HG03066 (cell line): ENCODE results near the gene SELENOK.

Source experiments
- ATAC-seq: cut with Tn5 transposase; IDR thresholded peaks from one replicate; pipeline ENCODE4 v1.9.1; 2021; ENCODE audit warnings: low read depth; ENCODE audit not compliant: unreplicated experiment

Gene SELENOK

DNA sequence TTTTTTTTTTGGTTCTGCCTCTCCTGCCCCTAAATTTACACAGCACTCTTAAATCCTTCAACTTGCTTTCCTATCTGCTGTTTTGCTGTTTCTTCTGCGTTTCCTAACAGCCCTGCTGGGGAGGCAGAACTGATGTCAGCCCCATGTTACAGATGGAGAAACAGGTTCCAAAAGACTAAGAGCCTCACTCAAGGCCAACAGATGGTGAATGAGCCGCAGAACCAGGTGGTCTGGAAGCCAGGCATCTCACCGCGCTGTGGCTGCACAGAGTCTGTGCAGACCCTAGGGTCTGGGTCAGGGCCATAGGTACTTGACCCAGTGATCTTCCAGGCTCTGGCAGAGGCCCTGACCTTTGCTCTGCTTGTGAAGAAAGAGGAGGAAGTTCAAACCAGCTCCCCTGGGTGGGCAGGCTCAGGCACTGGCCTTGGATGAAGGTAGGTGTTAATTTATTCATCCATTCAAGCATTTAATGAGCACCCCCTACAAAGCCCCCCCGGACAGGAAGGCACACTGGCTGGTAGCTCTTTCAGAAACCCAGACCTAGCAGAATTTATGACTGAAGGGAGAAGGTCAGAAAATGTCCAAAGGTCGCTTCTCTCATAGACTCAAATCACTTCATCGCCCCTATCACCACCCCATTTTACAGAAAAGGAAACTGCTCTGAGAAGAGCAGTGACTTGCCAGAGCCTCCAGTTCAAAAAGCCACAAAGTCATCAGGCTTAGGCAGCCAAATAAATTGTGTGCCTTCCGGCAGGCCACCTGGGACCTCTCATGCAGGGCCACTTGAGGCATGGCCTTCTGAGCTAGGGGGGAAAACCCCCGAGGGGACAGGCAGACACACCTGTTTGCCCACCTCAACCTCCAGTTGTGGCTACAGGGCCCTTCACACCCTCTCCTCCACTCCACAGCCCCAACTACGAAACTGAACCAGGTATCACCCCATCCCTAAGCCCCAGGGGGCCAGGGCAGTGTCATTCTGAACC lies 48.2 kb downstream of the SELENOK start:
- ATAC-seq, result peak; percentile 35

DNA sequence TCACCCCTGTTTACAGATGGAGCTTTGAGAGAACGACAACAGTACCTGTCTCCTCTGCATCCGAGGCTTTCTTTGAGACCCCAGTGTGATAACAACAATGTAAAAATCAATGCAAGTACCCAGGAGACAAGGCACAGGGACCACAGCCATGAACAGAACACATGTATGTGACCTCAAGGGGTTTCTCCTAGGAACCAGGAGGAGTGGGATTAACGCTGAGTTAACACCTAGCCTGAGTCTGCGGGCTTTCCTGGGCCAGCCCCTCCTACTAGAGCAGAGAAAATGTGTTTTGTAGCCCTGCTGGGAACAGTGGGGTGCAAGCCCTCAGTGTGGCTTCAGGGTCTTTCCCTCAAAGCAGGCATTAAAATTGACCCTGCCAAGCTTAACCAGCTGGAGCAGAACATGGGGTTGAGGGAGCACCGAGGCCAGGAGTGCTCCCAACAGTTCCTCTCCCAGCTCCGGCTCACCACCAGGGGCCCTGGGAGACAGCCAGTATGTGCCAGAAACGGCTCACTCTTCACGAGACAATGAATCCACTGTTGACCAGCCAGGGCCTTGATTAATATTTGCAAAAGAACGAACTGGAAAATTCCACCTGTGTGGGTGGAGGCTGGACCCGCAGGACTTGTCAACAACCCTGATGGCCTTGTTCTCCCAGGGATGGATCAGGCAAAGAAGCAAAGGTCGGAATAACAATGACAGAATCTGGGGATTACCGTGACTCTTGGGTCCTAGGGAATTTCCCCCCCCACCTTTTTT lies 49.0 kb downstream of the SELENOK start:
- no peak for ATAC-seq

DNA sequence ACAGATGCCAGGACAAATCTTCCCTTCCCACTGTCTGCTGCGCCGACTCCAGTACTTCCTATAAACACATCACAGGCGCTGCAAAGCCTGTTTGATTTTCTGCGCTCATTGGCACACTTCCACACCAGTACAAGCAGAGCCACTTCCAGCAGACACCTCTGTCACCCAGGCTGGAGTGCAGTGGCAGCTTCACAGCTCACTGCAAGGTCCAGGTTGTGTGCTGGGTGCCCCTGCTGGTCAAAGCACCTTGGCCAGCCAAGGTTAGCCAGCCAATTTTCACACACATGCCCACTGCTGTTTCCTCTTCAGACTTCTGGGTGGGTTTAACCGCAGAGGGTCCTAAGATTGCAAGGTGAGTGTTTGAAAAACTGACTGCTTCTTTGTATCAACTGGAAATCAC lies 50.4 kb downstream of the SELENOK start:
- no peak for ATAC-seq

DNA sequence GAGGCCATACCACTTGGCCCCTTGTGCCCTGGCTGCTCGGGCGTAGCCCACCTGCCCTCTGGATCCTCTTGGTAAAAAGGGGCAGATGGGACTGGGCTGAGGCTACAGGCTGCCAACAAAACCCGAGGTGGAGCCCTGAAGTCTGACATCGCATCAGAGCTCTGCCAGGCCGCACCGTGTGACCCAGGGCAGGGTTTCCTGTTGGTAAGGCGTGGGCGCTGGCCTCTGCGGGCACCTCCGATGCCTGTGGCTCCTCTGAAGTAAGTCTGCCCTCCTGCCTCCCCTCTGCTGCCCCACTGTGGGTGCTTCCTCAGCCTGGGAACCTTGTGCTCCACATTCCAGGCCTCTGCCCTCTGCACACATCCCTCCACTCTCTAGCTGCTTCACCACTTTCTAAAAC lies 54.3 kb downstream of the SELENOK start:
- no peak for ATAC-seq

DNA sequence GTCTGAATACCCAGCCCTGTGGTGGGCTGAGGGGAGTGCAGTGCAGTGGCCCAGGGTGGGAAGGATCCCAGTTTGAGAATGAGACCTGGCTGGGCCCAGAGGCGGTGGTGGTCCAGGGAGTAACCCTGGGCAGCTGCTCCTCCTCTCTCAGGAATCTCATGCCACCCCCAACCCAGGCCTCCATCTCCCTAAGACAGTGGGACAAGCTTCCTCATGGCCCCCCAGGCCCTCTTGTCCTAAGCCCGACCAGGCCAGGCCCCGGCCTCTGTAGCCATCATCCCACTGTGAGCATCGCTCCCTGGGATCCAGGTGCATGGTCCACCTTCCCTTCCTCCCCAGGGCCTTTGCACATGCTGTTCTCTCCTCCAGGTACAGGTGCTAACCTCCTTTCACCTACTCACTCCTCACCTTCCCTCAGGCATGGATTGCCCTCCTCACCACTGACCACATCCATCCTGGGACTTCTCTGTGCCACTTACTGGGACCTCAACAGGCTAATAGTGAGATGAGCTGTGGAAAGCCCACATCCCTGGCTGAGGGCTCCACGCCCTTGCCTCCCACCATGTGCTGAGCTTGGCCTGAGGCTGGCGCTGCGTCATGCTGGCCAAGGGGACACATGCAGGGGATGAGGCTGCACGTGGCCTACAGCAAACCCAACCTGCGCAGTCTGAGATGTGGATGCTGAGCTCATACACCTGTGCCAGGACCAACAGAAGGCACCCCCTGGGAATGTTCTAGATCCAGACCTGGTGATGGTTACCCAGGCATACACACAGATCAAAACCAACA lies 55.4 kb downstream of the SELENOK start:
- no peak for ATAC-seq

DNA sequence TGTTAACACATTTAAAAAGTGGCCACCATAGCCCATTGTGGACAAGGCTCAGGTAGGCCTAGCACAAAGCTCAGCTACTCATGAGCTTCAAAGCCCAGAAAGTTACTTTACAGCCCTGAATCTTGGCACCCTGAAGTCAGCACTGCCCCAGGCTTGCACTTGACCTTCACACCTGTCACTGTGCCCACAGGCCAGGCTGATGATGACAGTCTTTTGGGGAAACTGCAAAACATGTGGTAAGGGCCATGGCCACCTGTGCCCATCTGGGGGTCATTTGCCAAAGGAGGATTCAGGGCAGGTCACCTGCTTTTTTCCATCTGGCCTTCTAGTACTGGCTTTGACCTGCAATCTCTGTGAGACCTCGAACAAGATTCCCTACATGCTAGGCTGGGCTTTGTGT lies 56.4 kb downstream of the SELENOK start:
- ATAC-seq, result no peak

DNA sequence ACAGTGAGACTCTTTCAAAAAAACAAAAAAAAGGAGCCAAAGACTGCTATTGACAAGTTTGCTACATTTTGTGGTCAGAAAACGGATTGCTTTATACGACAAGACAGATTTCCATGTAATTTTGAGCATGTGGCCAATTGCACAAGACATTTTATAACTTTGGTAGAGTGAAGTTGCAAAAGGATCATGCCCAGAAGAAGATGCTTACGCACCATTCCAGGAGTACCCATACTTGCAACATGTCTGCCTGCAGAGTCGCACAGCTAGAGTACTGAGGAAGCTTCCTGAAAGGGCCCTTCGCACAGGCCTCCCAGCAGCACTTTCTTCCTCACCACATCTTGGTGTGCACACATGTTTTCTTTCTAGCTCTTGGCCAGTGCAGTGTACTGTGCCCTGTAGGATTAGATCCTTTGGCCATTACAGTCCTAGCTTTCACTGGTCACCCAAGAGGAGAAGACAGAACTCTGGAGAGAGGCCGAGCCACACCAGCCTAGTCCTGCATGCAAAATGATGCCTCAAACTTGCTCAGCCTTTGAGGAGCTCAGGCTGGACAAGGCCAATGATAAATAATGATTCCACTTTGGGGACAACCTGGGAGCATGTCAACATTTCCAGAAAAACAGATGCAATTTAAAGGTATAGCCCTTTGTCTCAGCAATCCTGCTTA lies 57.1 kb downstream of the SELENOK start:
- ATAC-seq, result no peak
